HepG2 (cell line): ENCODE data around the gene KLHL36. TPM values are rescaled to one million over a fixed set of nuclear protein-coding genes. Genes with fewer than 3 reads are reported as not detected.

Experiments
- ATAC-seq: fragments of 200-7000 bp; cut with Tn5 transposase; 3 replicates; pipeline ENCODE4 v1.9.1; 2020; ENCODE audit warnings: mild to moderate bottlenecking, moderate library complexity
- BruUV-seq: library from RNA; stranded (reverse); fragments of 400-500 nt; replicated peaks from 2 replicates; lab custom pipeline; 2021; lab: Mats Ljungman, UMichigan
- CTCF ChIA-PET: fragments of 300-600 bp; formaldehyde crosslinking; extraction: SDS; loops from one replicate; lab custom pipeline; 2021; ENCODE audit warnings: low total read pairs, inconsistent platforms, low intra/inter-chr PET ratio; lab: Yijun Ruan, JAX
- POLR2A ChIA-PET: fragments of 350-600 bp; sonication (Branson Sonifier 250); formaldehyde crosslinking; loops from one replicate; lab custom pipeline; 2020; ENCODE audit warnings: antibody characterized with exemption, inconsistent platforms; lab: Yijun Ruan, JAX
- DNase-seq: peaks from one replicate; pipeline ENCODE4 v3.0.0-alpha.2; 2015; ENCODE audit warnings: low spot score
- FAIRE-seq: peaks from 3 replicates; lab custom pipeline; 2011; peaks lifted over from hg19 to GRCh38; lab: Jason Lieb, UNC
- H2AFZ ChIP-seq: one replicate; pipeline ENCODE4 v1.6.1; 2011; ENCODE audit warnings: low read length, inconsistent platforms
- H3K27ac ChIP-seq: fragments of 300-600 bp; 3 replicates; pipeline ENCODE4 v1.8.0; 2011; ENCODE audit warnings: mixed run types, mild to moderate bottlenecking, mixed read lengths, low read length, inconsistent platforms; ENCODE audit not compliant: insufficient read depth; ENCODE audit errors: extremely low read length
- H3K27me3 ChIP-seq, 2 experiments: fragments of 200-600 bp in 1 of 2; 2 replicates in 1 of 2; 3 replicates in 1 of 2; pipeline versions ENCODE4 v1.6.0 to v1.8.0; 2011; ENCODE audit warnings: low read length in 2 of 2, mild to moderate bottlenecking in 2 of 2, moderate library complexity in 2 of 2, inconsistent platforms in 1 of 2; ENCODE audit not compliant: insufficient read depth in 2 of 2, control insufficient read depth in 1 of 2
- H3K36me3 ChIP-seq, 2 experiments: fragments of 200-600 bp in 1 of 2; replicated peaks in 1 of 2; 2 replicates in 1 of 2; 3 replicates in 1 of 2; pipeline versions ENCODE4 v1.5.1 to v1.8.0; 2011; ENCODE audit warnings: low read length in 2 of 2, inconsistent platforms in 1 of 2; ENCODE audit not compliant: insufficient read depth in 2 of 2, control insufficient read depth in 1 of 2
- H3K4me1 ChIP-seq: 2 replicates; pipeline ENCODE4 v1.5.1; 2012; ENCODE audit warnings: low read length, inconsistent platforms; ENCODE audit not compliant: insufficient read depth
- H3K4me2 ChIP-seq: 2 replicates; pipeline ENCODE4 v1.6.0; 2011; ENCODE audit warnings: low read depth, low read length, inconsistent platforms
- H3K4me3 ChIP-seq, 3 experiments: fragments of 200-600 bp in 1 of 3; sonication (generic), shearing (Covaris generic) in 1 of 3; replicated peaks in 1 of 3; 2 replicates each; pipeline ENCODE4 v1.5.1; 2011 to 2016; ENCODE audit warnings: low read length in 3 of 3, inconsistent platforms in 2 of 3, low read depth in 2 of 3, mild to moderate bottlenecking in 2 of 3, control low read depth in 1 of 3, mixed read lengths in 1 of 3; ENCODE audit not compliant: insufficient read depth in 1 of 3
- H3K79me2 ChIP-seq: one replicate; pipeline ENCODE4 v1.6.1; 2011; ENCODE audit warnings: low read length, inconsistent platforms; ENCODE audit not compliant: insufficient read depth
- H3K9ac ChIP-seq: 2 replicates; pipeline ENCODE4 v1.6.0; 2011; ENCODE audit warnings: mild to moderate bottlenecking, low read depth, low read length, inconsistent platforms; ENCODE audit not compliant: insufficient read depth
- H3K9me3 ChIP-seq: 2 replicates; pipeline ENCODE4 v1.5.1; 2012; ENCODE audit warnings: mild to moderate bottlenecking, low read length
- H4K20me1 ChIP-seq: 2 replicates; pipeline ENCODE4 v1.6.0; 2011; ENCODE audit warnings: inconsistent platforms, mild to moderate bottlenecking, low read length, moderate library complexity; ENCODE audit not compliant: insufficient read depth
- ZNF143 ChIP-seq: sonication (generic); formaldehyde crosslinking; IDR thresholded peaks from 2 replicates; pipeline ENCODE4 v1.4.0; 2020; ENCODE audit warnings: missing genetic modification reagents
- ZNF343 ChIP-seq: sonication (generic); formaldehyde crosslinking; IDR thresholded peaks from 2 replicates; pipeline ENCODE4 v1.4.0; 2020; ENCODE audit warnings: mild to moderate bottlenecking, missing genetic modification reagents
- ZNF354B ChIP-seq: sonication (generic); formaldehyde crosslinking; IDR thresholded peaks from 2 replicates; pipeline ENCODE4 v1.8.0; 2022; ENCODE audit warnings: mild to moderate bottlenecking, missing genetic modification reagents
- ZNF672 ChIP-seq: sonication (generic); formaldehyde crosslinking; IDR thresholded peaks from 2 replicates; pipeline ENCODE4 v1.8.1; 2022; ENCODE audit warnings: missing genetic modification reagents
- WGBS: methylation state at CpG from one replicate; pipeline ENCODE4 v1.1.6; 2017; ENCODE audit warnings: low lambda C conversion rate; 5-methylcytosine and 5-hydroxymethylcytosine counted together
- in situ Hi-C: cut with HindIII; loops from 2 replicates; pipeline ENCODE4 v1.10.0; 2017; ENCODE audit warnings: low pct_unique_long_range_greater_than_20kb; ENCODE audit not compliant: extremely low pct_ligation_motif_present
- intact Hi-C: fragments of 100-400 bp; cut with micrococcal nuclease; formaldehyde crosslinking; loops from one replicate; pipeline ENCODE4 v1.10.0; 2022; ENCODE audit not compliant: unreplicated experiment
- polyA plus RNA-seq, 8 experiments: library from polyadenylated mRNA; depleted of rRNA in 3 of 8; stranded (reverse) in 7 of 8; unstranded in 1 of 8; fragments of >200 nt; fragmentation: Illumina TruSeq in 4 of 8; extraction: Trizol in 4 of 8; gene quantifications; 2 replicates each; pipeline versions ENCODE4 v1.2.1 to v1.2.3, GENCODE V29; 2011 to 2016; ENCODE audit warnings: low read depth in 4 of 8, missing spikeins in 1 of 8, mixed read lengths in 1 of 8; ENCODE audit not compliant: insufficient read depth in 1 of 8
- total RNA-seq, 5 experiments: library from RNA; depleted of rRNA; stranded (reverse); fragments of >200 nt; fragmentation: Illumina TruSeq; extraction: Trizol; gene quantifications; 2 replicates each; pipeline ENCODE4 v1.2.3, GENCODE V29; 2016; ENCODE audit warnings: low read depth in 1 of 5

KLHL36 gene
- total and polyA plus RNA-seq, 2 of the 13 experiments (the other 11 are each of a cell fraction or from before 2014, with no cell fraction given): 24.3 to 26.0 TPM

DNA sequence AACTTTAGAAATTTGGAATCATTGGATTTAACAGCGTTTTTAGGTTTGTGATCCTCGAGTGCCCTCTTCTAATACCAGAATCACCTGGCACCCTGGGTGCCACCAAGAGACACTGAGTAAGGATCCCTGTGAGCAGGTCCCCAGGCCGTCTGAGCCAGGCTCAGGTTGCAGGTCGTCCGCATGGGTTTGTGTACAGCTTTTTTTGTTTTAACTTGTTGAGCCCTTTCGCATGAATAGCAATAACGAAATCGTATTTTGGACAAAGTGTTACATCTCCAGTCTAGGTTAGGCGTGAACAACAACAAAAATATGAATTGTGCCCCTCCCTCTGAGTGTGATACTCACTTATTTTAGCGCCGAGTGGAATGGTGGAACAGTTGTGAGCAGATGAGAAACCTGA is 62.4 kb downstream of the KLHL36 start:
- Histone ChIP-seq H4K20me1 (peaks cover 98% of the 10 kb centered on the region), H3K4me2 (no peak overlapping the region), H3K27ac (no peak overlapping the region), H3K9me3 (no peaks in the 10 kb centered on the region), H3K4me3 (no peak overlapping the region), H3K9ac (no peak overlapping the region), H3K27me3 (no peaks in the 10 kb centered on the region), H3K79me2 (peaks cover 97% of the 10 kb centered on the region), H2AFZ (no peak overlapping the region)
- ATAC-seq (no peak), FAIRE-seq (no peak)
- WGBS: 95% methylated on average over 11 of the region's 11 CpGs
- POLR2A ChIA-PET: no interaction called here
- intact Hi-C loops: no loop called here
- no peak for TF ChIP-seq ZNF343 (CRISPR knock-in tag)
- no peak for TF ChIP-seq ZNF672 (CRISPR knock-in tag)
- no peak for TF ChIP-seq ZNF354B (CRISPR knock-in tag)
- TF ChIP-seq ZNF143 (CRISPR knock-in tag): no peak
- TF ChIP-seq, all 625 proteins: peak for 0
- no peak for DNase-seq
- BruUV-seq: no TSS peak
- peaks cover 2 to 32% of the 10 kb centered on the region in 2 experiments for H3K36me3 ChIP-seq
- CTCF ChIA-PET: no interaction called here
- in situ Hi-C loops: no loop called here
- peaks cover 79% of the 10 kb centered on the region for H3K4me1 ChIP-seq

Other genes starting within 250 kb of the KLHL36 start
- gene MEAK7, start 143.9 kb upstream of the KLHL36 start, total RNA-seq (2016; rRNA removed; fragmentation: Illumina TruSeq; extraction: Trizol): 14.7 and 17.4 TPM in 2 replicates
- 11.8 and 12.0 TPM in 2 replicates for gene MEAK7, start 143.9 kb upstream of the KLHL36 start, polyA plus RNA-seq (2011; rRNA removed)
- gene COTL1, start 30.4 kb upstream of the KLHL36 start, total RNA-seq (2016; rRNA removed; fragmentation: Illumina TruSeq; extraction: Trizol): 8.6 and 8.7 TPM in 2 replicates
- gene COTL1, start 30.4 kb upstream of the KLHL36 start, polyA plus RNA-seq (2011; rRNA removed): 9.7 and 16.9 TPM in 2 replicates
- gene USP10, start 51.5 kb downstream of the KLHL36 start, total RNA-seq (2016; rRNA removed; fragmentation: Illumina TruSeq; extraction: Trizol): 79.1 and 97.6 TPM in 2 replicates
- gene USP10, start 51.5 kb downstream of the KLHL36 start, polyA plus RNA-seq (2011; rRNA removed): 114 and 122 TPM in 2 replicates
- 0.14 and 0.31 TPM in 2 replicates for gene CRISPLD2, start 171.5 kb downstream of the KLHL36 start, total RNA-seq (2016; rRNA removed; fragmentation: Illumina TruSeq; extraction: Trizol)
- gene CRISPLD2, start 171.5 kb downstream of the KLHL36 start, polyA plus RNA-seq (2011; rRNA removed): 0.04 and 0.25 TPM in 2 replicates